Liver (tissue), 3 donors: ENCODE measurements around the gene AVPR1B.

ENCODE experiments used
- EGR1 ChIP-seq, 2 donors: IDR thresholded peaks; 2 replicates each; pipeline ENCODE4 v1.6.1; 2016 to 2018; ENCODE audit warnings: antibody characterized with exemption in 2 of 2, low read depth in 2 of 2
- GABPA ChIP-seq, 2 donors: IDR thresholded peaks in 1 of 2; conservative IDR thresholded peaks in 1 of 2; 2 replicates each; pipeline ENCODE4 v1.6.1; 2016; ENCODE audit warnings: antibody characterized with exemption in 2 of 2, mild to moderate bottlenecking in 1 of 2, moderate library complexity in 1 of 2
- RAD21 ChIP-seq, 2 donors: IDR thresholded peaks; 2 replicates each; pipeline ENCODE4 v1.6.1; 2016; ENCODE audit warnings: antibody characterized with exemption in 2 of 2, mild to moderate bottlenecking in 2 of 2
- YY1 ChIP-seq: IDR thresholded peaks from 2 replicates; pipeline ENCODE4 v1.6.1; 2016; ENCODE audit warnings: antibody characterized with exemption, mild to moderate bottlenecking
- TF ChIP-seq, protein P1 (sequence below): fragments of 150-350 bp; IDR thresholded peaks from 2 replicates; pipeline ENCODE4 v1.5.1; 2017; ENCODE audit warnings: improper control_type of control experiment, low read depth, low read length; ENCODE audit not compliant: missing input control
- TF ChIP-seq, protein P2 (sequence below): IDR thresholded peaks from 2 replicates; pipeline ENCODE4 v1.6.1; 2016; ENCODE audit warnings: antibody characterized with exemption
- TF ChIP-seq, protein P3 (sequence below): IDR thresholded peaks from 2 replicates; pipeline ENCODE4 v1.6.1; 2016; ENCODE audit warnings: antibody characterized with exemption, mild to moderate bottlenecking
- donor health status: healthy.
- donor health status: healthy.

DNA sequence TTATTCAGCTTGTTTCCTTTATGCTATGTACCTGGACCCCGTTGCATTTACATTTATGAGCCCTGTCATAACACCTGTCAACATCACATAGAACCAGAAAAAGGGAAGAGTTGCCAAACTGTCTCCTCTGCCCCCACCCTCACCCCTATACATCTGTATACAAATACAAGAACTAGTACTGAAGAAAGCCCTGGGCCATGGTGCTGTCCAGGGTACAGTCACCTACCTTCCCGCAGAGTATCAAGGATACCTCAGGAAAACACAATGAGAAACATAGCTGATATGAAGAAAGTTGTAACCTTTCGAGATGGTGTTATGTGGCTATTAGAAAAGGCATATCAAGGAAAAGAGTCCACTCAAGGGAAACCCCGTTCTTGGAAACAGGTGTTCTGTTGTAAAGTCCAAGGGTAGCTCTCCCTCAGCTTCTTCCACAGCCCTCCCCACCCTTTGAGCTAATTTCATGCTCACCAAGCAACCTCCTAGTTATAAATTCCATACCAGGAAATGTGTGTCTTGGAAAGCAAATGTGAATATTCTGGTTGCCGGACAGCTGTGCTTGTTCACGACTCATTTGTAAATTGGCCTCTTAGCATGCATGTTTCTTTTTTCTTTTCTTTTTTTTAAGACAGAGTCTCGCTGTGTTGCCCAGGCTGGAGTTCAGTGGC lies 16.7 kb upstream of the AVPR1B start:
- no peak for TF ChIP-seq GABPA (IDR thresholded peaks at IDR 0.05 in 1 of 2, conservative IDR thresholded peaks at IDR 0.05 in 1 of 2)
- TF ChIP-seq YY1: no peak
- TF ChIP-seq, protein P1, sequence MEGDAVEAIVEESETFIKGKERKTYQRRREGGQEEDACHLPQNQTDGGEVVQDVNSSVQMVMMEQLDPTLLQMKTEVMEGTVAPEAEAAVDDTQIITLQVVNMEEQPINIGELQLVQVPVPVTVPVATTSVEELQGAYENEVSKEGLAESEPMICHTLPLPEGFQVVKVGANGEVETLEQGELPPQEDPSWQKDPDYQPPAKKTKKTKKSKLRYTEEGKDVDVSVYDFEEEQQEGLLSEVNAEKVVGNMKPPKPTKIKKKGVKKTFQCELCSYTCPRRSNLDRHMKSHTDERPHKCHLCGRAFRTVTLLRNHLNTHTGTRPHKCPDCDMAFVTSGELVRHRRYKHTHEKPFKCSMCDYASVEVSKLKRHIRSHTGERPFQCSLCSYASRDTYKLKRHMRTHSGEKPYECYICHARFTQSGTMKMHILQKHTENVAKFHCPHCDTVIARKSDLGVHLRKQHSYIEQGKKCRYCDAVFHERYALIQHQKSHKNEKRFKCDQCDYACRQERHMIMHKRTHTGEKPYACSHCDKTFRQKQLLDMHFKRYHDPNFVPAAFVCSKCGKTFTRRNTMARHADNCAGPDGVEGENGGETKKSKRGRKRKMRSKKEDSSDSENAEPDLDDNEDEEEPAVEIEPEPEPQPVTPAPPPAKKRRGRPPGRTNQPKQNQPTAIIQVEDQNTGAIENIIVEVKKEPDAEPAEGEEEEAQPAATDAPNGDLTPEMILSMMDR: no peak
- no peak for TF ChIP-seq RAD21 (IDR thresholded peaks at IDR 0.05)
- TF ChIP-seq, protein P2, sequence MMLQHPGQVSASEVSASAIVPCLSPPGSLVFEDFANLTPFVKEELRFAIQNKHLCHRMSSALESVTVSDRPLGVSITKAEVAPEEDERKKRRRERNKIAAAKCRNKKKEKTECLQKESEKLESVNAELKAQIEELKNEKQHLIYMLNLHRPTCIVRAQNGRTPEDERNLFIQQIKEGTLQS: no peak
- no peak for TF ChIP-seq EGR1 (IDR thresholded peaks at IDR 0.05; ENCODE audit: low read depth in 2 of 2)
- TF ChIP-seq, protein P3, sequence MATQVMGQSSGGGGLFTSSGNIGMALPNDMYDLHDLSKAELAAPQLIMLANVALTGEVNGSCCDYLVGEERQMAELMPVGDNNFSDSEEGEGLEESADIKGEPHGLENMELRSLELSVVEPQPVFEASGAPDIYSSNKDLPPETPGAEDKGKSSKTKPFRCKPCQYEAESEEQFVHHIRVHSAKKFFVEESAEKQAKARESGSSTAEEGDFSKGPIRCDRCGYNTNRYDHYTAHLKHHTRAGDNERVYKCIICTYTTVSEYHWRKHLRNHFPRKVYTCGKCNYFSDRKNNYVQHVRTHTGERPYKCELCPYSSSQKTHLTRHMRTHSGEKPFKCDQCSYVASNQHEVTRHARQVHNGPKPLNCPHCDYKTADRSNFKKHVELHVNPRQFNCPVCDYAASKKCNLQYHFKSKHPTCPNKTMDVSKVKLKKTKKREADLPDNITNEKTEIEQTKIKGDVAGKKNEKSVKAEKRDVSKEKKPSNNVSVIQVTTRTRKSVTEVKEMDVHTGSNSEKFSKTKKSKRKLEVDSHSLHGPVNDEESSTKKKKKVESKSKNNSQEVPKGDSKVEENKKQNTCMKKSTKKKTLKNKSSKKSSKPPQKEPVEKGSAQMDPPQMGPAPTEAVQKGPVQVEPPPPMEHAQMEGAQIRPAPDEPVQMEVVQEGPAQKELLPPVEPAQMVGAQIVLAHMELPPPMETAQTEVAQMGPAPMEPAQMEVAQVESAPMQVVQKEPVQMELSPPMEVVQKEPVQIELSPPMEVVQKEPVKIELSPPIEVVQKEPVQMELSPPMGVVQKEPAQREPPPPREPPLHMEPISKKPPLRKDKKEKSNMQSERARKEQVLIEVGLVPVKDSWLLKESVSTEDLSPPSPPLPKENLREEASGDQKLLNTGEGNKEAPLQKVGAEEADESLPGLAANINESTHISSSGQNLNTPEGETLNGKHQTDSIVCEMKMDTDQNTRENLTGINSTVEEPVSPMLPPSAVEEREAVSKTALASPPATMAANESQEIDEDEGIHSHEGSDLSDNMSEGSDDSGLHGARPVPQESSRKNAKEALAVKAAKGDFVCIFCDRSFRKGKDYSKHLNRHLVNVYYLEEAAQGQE: no peak
